ENCODE data around the gene PTPRD.

The PTPRD gene

GRCh38 chr9:8400378-8400777 lies 2212.4 kb downstream of the PTPRD start:
- no peaks in the 10 kb centered on the region for H3K27me3 ChIP-seq (ENCODE audit: control insufficient read depth in 1 of 2, insufficient read depth in 2 of 2, low read length in 2 of 2)
- H3K4me3 ChIP-seq (ENCODE audit: low read length in 2 of 2) = no peak overlapping the region
- H3K9ac ChIP-seq (ENCODE audit: low read length in 2 of 2) = no peak overlapping the region
- no peaks in the 10 kb centered on the region for H3K4me1 ChIP-seq (ENCODE audit: control insufficient read depth, insufficient read depth, low read length)
- no peaks in the 10 kb centered on the region for H3K36me3 ChIP-seq (ENCODE audit: control insufficient read depth in 2 of 2, insufficient read depth in 2 of 2, low read length in 2 of 2)
- no peak overlapping the region for H3K27ac ChIP-seq (ENCODE audit: low read length)
- no peaks in the 10 kb centered on the region for H3K9me3 ChIP-seq (ENCODE audit: control insufficient read depth in 2 of 2, low read length in 2 of 2)

GRCh38 chr9:8395022-8395421 lies 2217.8 kb downstream of the PTPRD start:
- no peaks in the 10 kb centered on the region for H3K36me3 ChIP-seq (ENCODE audit: control insufficient read depth in 2 of 2, insufficient read depth in 2 of 2, low read length in 2 of 2)
- no peaks in the 10 kb centered on the region for H3K9me3 ChIP-seq (ENCODE audit: control insufficient read depth in 2 of 2, low read length in 2 of 2)
- no peak overlapping the region for H3K27ac ChIP-seq (ENCODE audit: low read length)

GRCh38 chr9:8394341-8394740 lies 2218.5 kb downstream of the PTPRD start:
- Histone ChIP-seq H3K27me3 (ENCODE audit: control insufficient read depth in 1 of 2, insufficient read depth in 2 of 2, low read length in 2 of 2) (no peaks in the 10 kb centered on the region), H3K36me3 (ENCODE audit: control insufficient read depth in 2 of 2, insufficient read depth in 2 of 2, low read length in 2 of 2) (no peaks in the 10 kb centered on the region), H3K4me1 (ENCODE audit: control insufficient read depth, insufficient read depth, low read length) (no peaks in the 10 kb centered on the region), H3K27ac (ENCODE audit: low read length) (no peak overlapping the region), H3K4me3 (ENCODE audit: low read length in 2 of 2) (no peak overlapping the region), H3K9ac (ENCODE audit: low read length in 2 of 2) (no peak overlapping the region), H3K9me3 (ENCODE audit: control insufficient read depth in 2 of 2, low read length in 2 of 2) (no peaks in the 10 kb centered on the region)

More at GRCh38 chr9:8395022-8395421, 2217.8 kb downstream of the PTPRD start:
- no peak overlapping the region for H3K9ac ChIP-seq (ENCODE audit: low read length in 2 of 2)
- H3K4me1 ChIP-seq (ENCODE audit: control insufficient read depth, insufficient read depth, low read length) = no peaks in the 10 kb centered on the region
- no peak overlapping the region for H3K4me3 ChIP-seq (ENCODE audit: low read length in 2 of 2)
- H3K27me3 ChIP-seq (ENCODE audit: control insufficient read depth in 1 of 2, insufficient read depth in 2 of 2, low read length in 2 of 2) = no peaks in the 10 kb centered on the region

- H3K27me3 ChIP-seq (ENCODE audit: control insufficient read depth in 1 of 2, insufficient read depth in 2 of 2, low read length in 2 of 2) = no peaks in the 10 kb centered on the region
- no peaks in the 10 kb centered on the region for H3K36me3 ChIP-seq (ENCODE audit: control insufficient read depth in 2 of 2, insufficient read depth in 2 of 2, low read length in 2 of 2)
- no peak overlapping the region for H3K9ac ChIP-seq (ENCODE audit: low read length in 2 of 2)
- H3K9me3 ChIP-seq (ENCODE audit: control insufficient read depth in 2 of 2, low read length in 2 of 2) = no peaks in the 10 kb centered on the region
- no peak overlapping the region for H3K4me3 ChIP-seq (ENCODE audit: low read length in 2 of 2)
- H3K4me1 ChIP-seq (ENCODE audit: control insufficient read depth, insufficient read depth, low read length) = no peaks in the 10 kb centered on the region
- H3K27ac ChIP-seq (ENCODE audit: low read length) = no peak overlapping the region
Measured at GRCh38 chr9:8392866-8393265, 2219.9 kb downstream of the PTPRD start.

GRCh38 chr9:8391566-8391965 lies 2221.2 kb downstream of the PTPRD start:
- Histone ChIP-seq H3K27ac (ENCODE audit: low read length) (no peak overlapping the region), H3K4me3 (ENCODE audit: low read length in 2 of 2) (no peak overlapping the region), H3K27me3 (ENCODE audit: control insufficient read depth in 1 of 2, insufficient read depth in 2 of 2, low read length in 2 of 2) (no peaks in the 10 kb centered on the region), H3K36me3 (ENCODE audit: control insufficient read depth in 2 of 2, insufficient read depth in 2 of 2, low read length in 2 of 2) (no peaks in the 10 kb centered on the region), H3K9me3 (ENCODE audit: control insufficient read depth in 2 of 2, low read length in 2 of 2) (no peaks in the 10 kb centered on the region), H3K4me1 (ENCODE audit: control insufficient read depth, insufficient read depth, low read length) (no peaks in the 10 kb centered on the region), H3K9ac (ENCODE audit: low read length in 2 of 2) (no peak overlapping the region)

- no peaks in the 10 kb centered on the region for H3K27me3 ChIP-seq (ENCODE audit: control insufficient read depth in 1 of 2, insufficient read depth in 2 of 2, low read length in 2 of 2)
- H3K9ac ChIP-seq (ENCODE audit: low read length in 2 of 2) = no peak overlapping the region
- no peak overlapping the region for H3K27ac ChIP-seq (ENCODE audit: low read length)
- H3K4me3 ChIP-seq (ENCODE audit: low read length in 2 of 2) = no peak overlapping the region
- H3K36me3 ChIP-seq (ENCODE audit: control insufficient read depth in 2 of 2, insufficient read depth in 2 of 2, low read length in 2 of 2) = no peaks in the 10 kb centered on the region
- H3K9me3 ChIP-seq (ENCODE audit: control insufficient read depth in 2 of 2, low read length in 2 of 2) = no peaks in the 10 kb centered on the region
- no peaks in the 10 kb centered on the region for H3K4me1 ChIP-seq (ENCODE audit: control insufficient read depth, insufficient read depth, low read length)
Measured at GRCh38 chr9:8391132-8391531, 2221.7 kb downstream of the PTPRD start.

- Histone ChIP-seq H3K9me3 (ENCODE audit: control insufficient read depth in 2 of 2, low read length in 2 of 2) (no peaks in the 10 kb centered on the region), H3K36me3 (ENCODE audit: control insufficient read depth in 2 of 2, insufficient read depth in 2 of 2, low read length in 2 of 2) (no peaks in the 10 kb centered on the region)
Measured at GRCh38 chr9:8390571-8390970, 2222.2 kb downstream of the PTPRD start.

GRCh38 chr9:8389531-8389930 lies 2223.3 kb downstream of the PTPRD start:
- H3K4me1 ChIP-seq (ENCODE audit: control insufficient read depth, insufficient read depth, low read length) = no peaks in the 10 kb centered on the region
- H3K27me3 ChIP-seq (ENCODE audit: control insufficient read depth in 1 of 2, insufficient read depth in 2 of 2, low read length in 2 of 2) = no peaks in the 10 kb centered on the region
- no peaks in the 10 kb centered on the region for H3K9me3 ChIP-seq (ENCODE audit: control insufficient read depth in 2 of 2, low read length in 2 of 2)
- H3K27ac ChIP-seq (ENCODE audit: low read length) = no peak overlapping the region
- H3K4me3 ChIP-seq (ENCODE audit: low read length in 2 of 2) = no peak overlapping the region
- H3K9ac ChIP-seq (ENCODE audit: low read length in 2 of 2) = no peak overlapping the region
- no peaks in the 10 kb centered on the region for H3K36me3 ChIP-seq (ENCODE audit: control insufficient read depth in 2 of 2, insufficient read depth in 2 of 2, low read length in 2 of 2)

More at GRCh38 chr9:8390571-8390970, 2222.2 kb downstream of the PTPRD start:
- H3K27me3 ChIP-seq (ENCODE audit: control insufficient read depth in 1 of 2, insufficient read depth in 2 of 2, low read length in 2 of 2) = no peaks in the 10 kb centered on the region
- H3K4me1 ChIP-seq (ENCODE audit: control insufficient read depth, insufficient read depth, low read length) = no peaks in the 10 kb centered on the region
- no peak overlapping the region for H3K27ac ChIP-seq (ENCODE audit: low read length)
- H3K4me3 ChIP-seq (ENCODE audit: low read length in 2 of 2) = no peak overlapping the region
- no peak overlapping the region for H3K9ac ChIP-seq (ENCODE audit: low read length in 2 of 2)

- Histone ChIP-seq H3K4me1 (ENCODE audit: control insufficient read depth, insufficient read depth, low read length) (no peaks in the 10 kb centered on the region), H3K4me3 (ENCODE audit: low read length in 2 of 2) (no peak overlapping the region), H3K27me3 (ENCODE audit: control insufficient read depth in 1 of 2, insufficient read depth in 2 of 2, low read length in 2 of 2) (no peaks in the 10 kb centered on the region), H3K27ac (ENCODE audit: low read length) (no peak overlapping the region), H3K36me3 (ENCODE audit: control insufficient read depth in 2 of 2, insufficient read depth in 2 of 2, low read length in 2 of 2) (no peaks in the 10 kb centered on the region), H3K9me3 (ENCODE audit: control insufficient read depth in 2 of 2, low read length in 2 of 2) (no peaks in the 10 kb centered on the region), H3K9ac (ENCODE audit: low read length in 2 of 2) (no peak overlapping the region)
Measured at GRCh38 chr9:8388132-8388531, 2224.7 kb downstream of the PTPRD start.

GRCh38 chr9:8384091-8384490 lies 2228.7 kb downstream of the PTPRD start:
- H3K9me3 ChIP-seq (ENCODE audit: control insufficient read depth in 2 of 2, low read length in 2 of 2) = no peaks in the 10 kb centered on the region
- H3K4me3 ChIP-seq (ENCODE audit: low read length in 2 of 2) = no peak overlapping the region
- H3K36me3 ChIP-seq (ENCODE audit: control insufficient read depth in 2 of 2, insufficient read depth in 2 of 2, low read length in 2 of 2) = no peaks in the 10 kb centered on the region
- H3K27ac ChIP-seq (ENCODE audit: low read length) = no peak overlapping the region
- no peaks in the 10 kb centered on the region for H3K27me3 ChIP-seq (ENCODE audit: control insufficient read depth in 1 of 2, insufficient read depth in 2 of 2, low read length in 2 of 2)
- H3K9ac ChIP-seq (ENCODE audit: low read length in 2 of 2) = no peak overlapping the region
- no peaks in the 10 kb centered on the region for H3K4me1 ChIP-seq (ENCODE audit: control insufficient read depth, insufficient read depth, low read length)

- Histone ChIP-seq H3K27me3 (ENCODE audit: control insufficient read depth in 1 of 2, insufficient read depth in 2 of 2, low read length in 2 of 2) (no peaks in the 10 kb centered on the region), H3K4me1 (ENCODE audit: control insufficient read depth, insufficient read depth, low read length) (no peaks in the 10 kb centered on the region), H3K9me3 (ENCODE audit: control insufficient read depth in 2 of 2, low read length in 2 of 2) (no peaks in the 10 kb centered on the region), H3K4me3 (ENCODE audit: low read length in 2 of 2) (no peak overlapping the region), H3K36me3 (ENCODE audit: control insufficient read depth in 2 of 2, insufficient read depth in 2 of 2, low read length in 2 of 2) (no peaks in the 10 kb centered on the region), H3K9ac (ENCODE audit: low read length in 2 of 2) (no peak overlapping the region), H3K27ac (ENCODE audit: low read length) (no peak overlapping the region)
Measured at GRCh38 chr9:8382777-8383527, 2229.8 kb downstream of the PTPRD start.
